NCI-H748 (cell line): Measurements from ENCODE around the gene TMEM72.

Source experiments
- DNase-seq: peaks from one replicate; lab custom pipeline; 2025; ENCODE audit not compliant: unreplicated experiment; lab: John Stamatoyannopoulos, UW

TMEM72 gene

GRCh38 chr10:44977287-44978212 lies 66.4 kb downstream of the TMEM72 start:
- DNase-seq: no peak

DNA sequence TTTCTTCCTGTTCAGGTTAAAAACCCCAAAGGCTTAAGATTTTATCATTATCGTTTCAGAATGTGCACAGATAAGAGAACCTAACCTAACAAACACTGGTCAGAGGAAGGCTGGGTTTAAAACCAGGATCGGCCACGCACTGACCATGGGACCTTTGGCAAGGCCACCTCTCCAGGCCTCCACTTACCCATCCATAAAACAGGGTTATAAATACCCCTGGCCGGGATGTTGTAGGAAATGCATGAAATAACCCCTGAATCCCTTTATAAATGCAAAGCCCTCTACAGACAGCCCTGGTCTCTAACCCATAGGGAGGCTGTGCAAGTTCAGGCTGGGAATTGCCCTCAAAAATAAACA lies 67.1 kb downstream of the TMEM72 start:
- no peak for DNase-seq

DNA sequence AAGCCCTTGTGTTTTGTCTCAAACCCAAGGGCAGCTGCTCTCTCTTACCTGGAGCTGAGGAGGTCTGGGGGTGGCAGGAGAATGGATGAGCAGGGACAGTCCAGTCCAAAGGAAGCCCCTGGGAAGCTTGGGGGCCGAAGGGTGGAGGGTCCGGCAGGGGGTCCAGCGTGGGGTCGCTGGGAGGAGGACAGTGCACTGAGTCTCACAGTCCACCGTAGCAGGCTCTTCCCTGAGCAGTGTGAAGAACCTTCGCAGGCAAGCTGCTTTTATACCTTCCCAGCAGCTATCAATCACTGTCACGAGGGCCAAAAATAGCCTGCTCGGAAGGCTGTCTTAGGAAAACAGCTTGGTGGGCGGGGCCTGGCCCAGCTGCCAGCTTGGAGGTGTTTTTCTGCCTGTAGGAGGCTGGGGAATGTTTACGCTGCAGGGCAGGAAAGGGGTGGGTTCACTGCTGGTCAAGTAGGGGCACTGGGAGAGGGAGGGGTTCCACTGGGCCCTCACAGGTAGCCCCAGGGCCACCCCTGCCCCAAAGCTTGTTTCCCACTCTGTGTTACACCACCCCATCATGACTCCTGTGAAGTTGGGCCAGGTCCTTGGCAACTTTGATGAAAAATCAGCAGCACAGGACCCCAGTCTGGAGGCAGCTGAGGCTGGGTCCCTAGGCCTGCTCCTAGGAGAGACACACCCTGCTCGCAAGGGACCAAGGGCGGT lies 67.6 kb downstream of the TMEM72 start, which contains the start of gene DEPP1:
Gene DEPP1 (minus strand): TSS at position 240 of the 711 bp plus-strand sequence. CDS start 779 bp downstream, outside the sequence.
- DNase-seq: peak; percentile 93

GRCh38 chr10:44979281-44980191 lies 68.4 kb downstream of the TMEM72 start:
- DNase-seq: no peak

DNA sequence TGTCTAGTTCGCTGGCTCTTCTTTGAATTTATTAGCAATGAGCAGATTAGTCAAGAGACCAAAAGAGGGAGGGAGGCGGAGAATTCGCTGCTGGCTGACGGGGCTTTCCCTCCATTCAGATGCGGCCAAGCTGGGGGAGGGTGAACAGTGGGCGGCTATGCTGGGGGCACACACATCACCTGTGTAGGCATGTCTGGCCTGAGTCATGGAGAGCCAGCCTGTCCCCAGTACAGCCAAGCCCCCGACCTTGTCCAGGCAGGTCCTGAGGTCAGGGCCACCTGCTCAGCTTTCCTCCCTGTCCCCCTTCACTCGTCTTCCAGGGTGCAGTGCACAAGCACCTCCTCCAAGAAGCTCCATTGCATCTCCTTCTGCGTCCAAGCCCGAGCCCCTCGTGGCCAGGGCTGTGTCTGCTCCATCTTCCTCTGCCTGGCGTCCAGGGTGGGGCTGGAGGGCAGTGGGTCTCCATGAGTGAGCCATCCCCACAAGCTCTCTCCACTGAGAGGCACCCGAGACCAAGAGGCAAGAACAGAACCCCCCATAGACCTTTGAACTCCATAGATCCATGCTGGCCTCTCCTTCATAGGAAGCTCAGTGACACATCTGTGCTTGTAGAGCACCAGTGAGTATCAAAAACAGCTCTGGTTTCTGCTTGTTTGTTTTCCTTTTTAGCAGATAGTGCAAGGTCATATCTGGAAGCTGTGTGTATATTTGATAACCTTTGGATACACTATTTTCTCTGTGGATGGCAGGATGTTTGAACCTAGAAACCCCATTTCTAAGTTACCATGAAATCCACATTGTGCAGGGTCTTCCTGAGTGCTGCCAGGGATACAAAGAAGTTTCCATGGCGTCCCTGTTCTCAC lies 69.4 kb downstream of the TMEM72 start:
- DNase-seq: no peak

DNA sequence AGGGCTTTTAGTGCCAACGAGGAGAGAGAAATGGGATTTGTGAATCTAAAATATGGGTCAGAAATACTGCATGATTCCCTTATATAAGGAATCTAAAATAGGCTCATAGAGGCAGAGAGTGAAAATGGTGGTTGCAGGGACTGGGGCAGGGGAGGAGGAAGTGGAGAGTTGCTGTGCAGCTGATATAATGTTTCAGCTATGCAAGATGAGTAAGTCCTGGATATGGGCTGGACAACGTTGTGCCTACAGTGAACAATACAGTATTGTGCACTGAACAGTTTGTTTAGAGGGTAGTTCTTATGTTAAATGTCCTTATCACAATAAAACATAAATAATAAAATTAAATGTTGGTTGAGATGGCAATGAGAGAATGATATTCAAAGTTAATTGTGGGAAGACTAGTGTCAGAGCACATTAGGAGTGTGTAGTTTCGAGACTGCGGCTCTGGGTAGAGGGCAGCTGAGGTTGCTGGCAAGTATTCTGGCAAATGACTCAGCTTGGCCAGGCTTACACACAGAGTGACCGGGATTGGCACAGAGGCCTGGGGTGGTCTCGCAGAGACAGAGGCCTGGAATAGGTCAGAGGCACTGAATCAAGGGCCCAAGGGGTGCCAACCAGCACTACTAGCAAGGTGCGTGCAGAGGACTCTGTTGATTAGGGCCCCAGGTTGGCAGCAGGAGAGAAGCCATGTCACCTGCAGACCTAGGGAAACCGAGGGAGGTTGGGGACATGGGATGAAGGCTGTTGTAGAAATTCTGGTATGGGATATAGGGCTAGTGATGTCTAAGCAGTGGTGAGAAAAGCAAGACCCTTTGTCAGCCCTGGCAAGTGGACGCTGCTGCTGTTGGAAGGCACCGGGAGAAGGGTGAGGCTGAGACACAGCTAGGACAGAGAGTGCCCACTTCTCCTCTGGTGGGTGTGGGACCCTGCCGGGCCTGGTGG lies 70.3 kb downstream of the TMEM72 start:
- no peak for DNase-seq

GRCh38 chr10:44982114-44982460 lies 71.0 kb downstream of the TMEM72 start:
- DNase-seq: no peak

DNA sequence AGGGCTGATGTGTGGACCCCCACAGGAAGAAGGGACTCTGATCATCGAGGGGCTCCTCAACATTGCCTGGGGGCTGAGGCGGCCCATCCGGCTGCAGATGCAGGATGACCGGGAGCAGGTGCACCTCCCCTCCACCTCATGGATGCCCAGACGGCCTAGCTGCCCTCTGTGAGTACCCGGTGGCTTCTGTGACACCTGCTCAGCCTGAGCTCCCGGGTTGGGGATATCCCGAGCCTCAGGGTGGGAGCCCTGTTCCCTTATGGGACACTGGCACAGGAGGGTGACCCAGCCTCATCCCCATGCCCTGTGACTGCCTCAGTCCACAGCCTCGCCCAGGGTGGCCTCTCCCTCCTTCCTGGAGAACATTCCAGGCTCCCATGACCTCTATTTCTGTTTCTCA lies 71.4 kb downstream of the TMEM72 start:
- no peak for DNase-seq

DNA sequence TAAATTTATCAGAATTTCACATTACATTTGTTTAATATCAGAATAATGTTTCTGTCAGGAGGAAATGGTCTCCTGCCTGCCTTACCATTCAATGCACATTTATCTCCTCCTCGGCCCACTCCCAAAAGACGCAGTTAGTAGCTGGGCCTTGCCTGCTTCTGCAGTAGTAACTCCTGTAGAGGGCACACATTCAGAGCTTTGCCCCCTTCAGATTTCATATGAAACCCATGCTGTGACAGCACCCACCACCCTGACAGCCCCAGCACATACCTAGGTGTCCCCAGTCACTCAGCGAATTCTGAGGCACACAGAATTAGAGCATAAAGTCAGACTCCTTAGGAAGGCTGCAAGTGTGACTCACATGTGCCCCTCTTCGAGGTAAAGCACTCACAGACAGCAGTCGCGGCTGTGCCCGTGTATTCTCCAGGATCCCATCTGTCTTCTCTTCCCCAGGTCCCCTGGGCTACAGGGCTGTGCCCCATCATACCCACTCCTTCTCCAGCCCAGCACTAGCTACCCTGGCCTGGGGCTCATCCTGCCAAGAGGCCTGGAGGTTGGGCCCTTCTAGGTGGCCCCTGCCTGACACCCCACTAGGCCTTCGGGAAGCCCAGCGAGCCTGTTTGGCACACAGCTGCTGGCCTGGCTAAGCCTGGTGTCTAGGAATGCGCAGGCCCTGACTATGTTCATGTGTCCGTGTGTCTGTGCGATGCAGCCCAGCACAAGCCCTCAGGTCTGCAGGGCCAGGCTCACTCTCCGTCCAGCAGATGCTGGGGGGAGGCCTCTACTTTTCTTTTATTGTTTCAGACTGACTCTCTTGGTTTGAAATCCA lies 72.1 kb downstream of the TMEM72 start:
- DNase-seq: no peak

DNA sequence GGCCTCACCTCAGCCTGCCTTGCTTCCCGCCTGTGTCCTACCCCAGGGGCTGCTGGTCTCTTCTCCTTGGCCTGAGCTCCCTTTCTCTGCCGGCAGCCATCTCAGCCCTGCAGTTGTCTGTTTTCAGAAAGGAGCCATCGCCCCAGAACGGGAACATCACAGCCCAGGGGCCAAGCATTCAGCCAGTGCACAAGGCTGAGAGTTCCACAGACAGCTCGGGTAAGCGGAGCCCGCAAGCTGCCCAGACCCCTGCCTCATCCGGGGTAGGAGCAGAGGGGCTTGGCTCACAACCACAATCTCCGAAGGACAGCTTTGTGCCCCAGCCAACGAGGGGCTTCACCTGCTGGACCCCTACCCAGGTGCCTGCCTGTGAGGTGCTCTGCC lies 72.8 kb downstream of the TMEM72 start:
- no peak for DNase-seq

GRCh38 chr10:44984671-44985101 lies 73.5 kb downstream of the TMEM72 start:
- no peak for DNase-seq

GRCh38 chr10:44985175-44985681 lies 74.1 kb downstream of the TMEM72 start:
- no peak for DNase-seq

GRCh38 chr10:44986179-44986578 lies 75.0 kb downstream of the TMEM72 start:
- DNase-seq: no peak
